Gastroesophageal sphincter (tissue), 4 donors: ENCODE data around the gene CASKIN1. TPM values are rescaled to one million over a fixed set of nuclear protein-coding genes. Genes with fewer than 3 reads are reported as not detected.
A peak's percentile ranks its signal among the peaks of the same experiment; 100 is the strongest.

Experiments used
- ATAC-seq: fragments of 150-250 bp; one replicate; pipeline ENCODE4 v1.9.1; 2016; ENCODE audit warnings: mild to moderate bottlenecking, moderate library complexity
- H3K27ac ChIP-seq, 4 donors: fragments of 200-600 bp; sonication (generic) in 3 of 4; 1 replicate in 3 of 4; 2 replicates in 1 of 4; pipeline ENCODE4 v1.5.1; 2016 to 2019
- H3K27me3 ChIP-seq: fragments of 200-600 bp; sonication (generic); one replicate; pipeline ENCODE4 v1.5.1; 2019
- H3K36me3 ChIP-seq, 2 donors: fragments of 200-600 bp; sonication (generic); one replicate each; pipeline ENCODE4 v1.5.1; 2019; ENCODE audit warnings: control low read depth in 1 of 2
- H3K4me1 ChIP-seq, 3 donors: fragments of 200-600 bp; sonication (generic); 1 replicate in 2 of 3; 2 replicates in 1 of 3; pipeline ENCODE4 v1.5.1; 2016 to 2019; ENCODE audit warnings: control low read depth in 2 of 3
- H3K4me3 ChIP-seq, 2 donors: fragments of 200-600 bp; sonication (generic); one replicate each; pipeline ENCODE4 v1.5.1; 2019; ENCODE audit warnings: mild to moderate bottlenecking in 1 of 2, moderate library complexity in 1 of 2
- H3K9me3 ChIP-seq, 3 donors: fragments of 200-600 bp; sonication (generic); one replicate each; pipeline ENCODE4 v1.5.1; 2017 to 2019; ENCODE audit warnings: control low read depth in 2 of 3
- EP300 ChIP-seq: sonication (generic); formaldehyde crosslinking; IDR thresholded peaks from one replicate; pipeline ENCODE4 v1.6.1; 2017; ENCODE audit warnings: antibody characterized with exemption, mild to moderate bottlenecking
- POLR2A ChIP-seq, 2 donors: fragments of 450-650 bp; IDR thresholded peaks; one replicate each; pipeline ENCODE4 v1.6.1; 2017; ENCODE audit warnings: antibody characterized with exemption in 2 of 2, mild to moderate bottlenecking in 2 of 2, moderate library complexity in 1 of 2
- POLR2AphosphoS5 ChIP-seq: sonication (generic); formaldehyde crosslinking; IDR thresholded peaks from one replicate; pipeline ENCODE4 v1.6.1; 2017; ENCODE audit warnings: antibody characterized with exemption
- WGBS, 2 donors: methylation state at CpG; one replicate each; pipeline ENCODE4 v1.1.5; 2018; ENCODE audit warnings: low coverage in 1 of 2; 5-methylcytosine and 5-hydroxymethylcytosine counted together
- total RNA-seq, 4 donors: library from RNA; depleted of rRNA; stranded (reverse); fragments of >200 nt; gene quantifications; one replicate each; pipeline ENCODE4 v1.1.0, GENCODE V29; 2016
- TF ChIP-seq, protein P1 (sequence below), 4 experiments: fragments of 200-600 bp in 2 of 4; fragments of 450-650 bp in 2 of 4; sonication (generic) in 1 of 4; IDR thresholded peaks; one replicate each; pipeline ENCODE4 v1.5.1; 2017 to 2019; ENCODE audit warnings: antibody characterized with exemption in 4 of 4, mild to moderate bottlenecking in 2 of 4, moderate library complexity in 2 of 4

CASKIN1 gene
- total RNA-seq, 4 donors from 2014 or later, result 0.27 to 0.35 TPM; not detected in 2

- peaks cover 43% of the 10 kb centered on the region for H3K27me3 ChIP-seq
- ATAC-seq, result no peak
- H3K27ac ChIP-seq, result no peak overlapping the region
- H3K36me3 ChIP-seq, result no peaks in the 10 kb centered on the region
- peaks cover 0 to 22% (median 9%) of the 10 kb centered on the region in 3 donors for H3K4me1 ChIP-seq
- WGBS, 2 donors, result 60 to 67% methylated on average over 1 of the region's 5 CpGs
- no peak overlapping the region for H3K4me3 ChIP-seq
- H3K9me3 ChIP-seq, result no peaks in the 10 kb centered on the region
- TF ChIP-seq POLR2A (IDR thresholded peaks at IDR 0.05) (no peak), EP300 (no peak), POLR2AphosphoS5 (no peak)
- TF ChIP-seq, protein P1, sequence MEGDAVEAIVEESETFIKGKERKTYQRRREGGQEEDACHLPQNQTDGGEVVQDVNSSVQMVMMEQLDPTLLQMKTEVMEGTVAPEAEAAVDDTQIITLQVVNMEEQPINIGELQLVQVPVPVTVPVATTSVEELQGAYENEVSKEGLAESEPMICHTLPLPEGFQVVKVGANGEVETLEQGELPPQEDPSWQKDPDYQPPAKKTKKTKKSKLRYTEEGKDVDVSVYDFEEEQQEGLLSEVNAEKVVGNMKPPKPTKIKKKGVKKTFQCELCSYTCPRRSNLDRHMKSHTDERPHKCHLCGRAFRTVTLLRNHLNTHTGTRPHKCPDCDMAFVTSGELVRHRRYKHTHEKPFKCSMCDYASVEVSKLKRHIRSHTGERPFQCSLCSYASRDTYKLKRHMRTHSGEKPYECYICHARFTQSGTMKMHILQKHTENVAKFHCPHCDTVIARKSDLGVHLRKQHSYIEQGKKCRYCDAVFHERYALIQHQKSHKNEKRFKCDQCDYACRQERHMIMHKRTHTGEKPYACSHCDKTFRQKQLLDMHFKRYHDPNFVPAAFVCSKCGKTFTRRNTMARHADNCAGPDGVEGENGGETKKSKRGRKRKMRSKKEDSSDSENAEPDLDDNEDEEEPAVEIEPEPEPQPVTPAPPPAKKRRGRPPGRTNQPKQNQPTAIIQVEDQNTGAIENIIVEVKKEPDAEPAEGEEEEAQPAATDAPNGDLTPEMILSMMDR (IDR thresholded peaks at IDR 0.05), result no peak
Observed at GRCh38 chr16:2199095-2199494, 2.7 kb upstream of the CASKIN1 start.

DNA sequence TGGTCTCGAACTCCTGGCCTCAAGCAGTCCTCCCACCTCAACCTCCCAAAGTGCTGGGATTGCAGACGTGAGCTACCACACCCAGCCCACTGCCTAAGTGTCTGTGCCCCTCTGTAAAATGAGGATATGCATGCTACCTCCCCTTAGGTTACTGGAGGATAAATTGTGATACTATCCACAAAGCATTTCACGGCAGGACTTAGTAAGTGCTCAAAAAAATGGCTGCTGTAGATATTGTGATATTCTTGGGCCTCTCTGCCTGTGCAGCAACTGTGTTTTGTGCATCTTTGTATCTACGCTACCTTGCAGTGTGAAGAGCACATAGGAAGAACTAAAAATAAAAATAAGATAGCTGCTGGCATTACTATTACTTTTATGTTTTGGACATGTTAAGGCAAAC is 1.9 kb upstream of the CASKIN1 start:
- Histone ChIP-seq H3K9me3 (no peaks in the 10 kb centered on the region), H3K27me3 (peaks cover 51% of the 10 kb centered on the region), H3K4me1 (peaks cover 0 to 22% (median 9%) of the 10 kb centered on the region in 3 donors), H3K4me3 (no peak overlapping the region), H3K27ac (no peak overlapping the region), H3K36me3 (no peaks in the 10 kb centered on the region)
- WGBS, 2 donors, result 61 to 83% methylated on average over 1 to 4 of the region's 4 CpGs
- TF ChIP-seq EP300 (no peak), POLR2AphosphoS5 (no peak), POLR2A (IDR thresholded peaks at IDR 0.05) (no peak)
- TF ChIP-seq, protein P1 (IDR thresholded peaks at IDR 0.05), result no peak
- ATAC-seq, result no peak

GRCh38 chr16:2197765-2198164 is 1.4 kb upstream of the CASKIN1 start:
- Histone ChIP-seq H3K27ac (no peak overlapping the region), H3K36me3 (no peaks in the 10 kb centered on the region), H3K27me3 (peaks cover 56% of the 10 kb centered on the region), H3K9me3 (no peaks in the 10 kb centered on the region), H3K4me1 (peaks cover 0 to 22% (median 9%) of the 10 kb centered on the region in 3 donors), H3K4me3 (no peak overlapping the region)
- 67% methylated on average over 3 of the region's 6 CpGs; no CpG with 5 or more reads in 1 of the 2 donors for WGBS, 2 donors
- TF ChIP-seq POLR2AphosphoS5 (no peak), POLR2A (IDR thresholded peaks at IDR 0.05) (no peak), EP300 (no peak)
- TF ChIP-seq, protein P1 (IDR thresholded peaks at IDR 0.05), result no peak
- ATAC-seq, result no peak

- peaks cover 61% of the 10 kb centered on the region for H3K27me3 ChIP-seq
- ATAC-seq, result no peak
- peak overlapping the region in 1 of 2 donors; percentile 58 for H3K4me3 ChIP-seq
- peaks cover 0 to 22% (median 9%) of the 10 kb centered on the region in 3 donors for H3K4me1 ChIP-seq
- H3K27ac ChIP-seq, result no peak overlapping the region
- WGBS, 2 donors, result 12 to 50% methylated on average over 4 to 11 of the region's 32 CpGs
- TF ChIP-seq POLR2AphosphoS5 (no peak), EP300 (no peak), POLR2A (IDR thresholded peaks at IDR 0.05) (no peak)
- TF ChIP-seq, protein P1 (IDR thresholded peaks at IDR 0.05), result no peak
- H3K9me3 ChIP-seq, result no peaks in the 10 kb centered on the region
- no peaks in the 10 kb centered on the region for H3K36me3 ChIP-seq
Observed at GRCh38 chr16:2196981-2197511, 641 bp upstream of the CASKIN1 start.
